Testis (tissue), 2 donors: ENCODE results near the gene C2orf15.

Source experiments
- CTCF ChIP-seq, 3 experiments: fragments of 450-650 bp in 2 of 3; fragments of 200-600 bp in 1 of 3; sonication (generic) in 1 of 3; IDR thresholded peaks; one replicate each; pipeline ENCODE4 v1.5.1; 2016 to 2019; ENCODE audit warnings: antibody characterized with exemption in 3 of 3, mild to moderate bottlenecking in 2 of 3, moderate library complexity in 1 of 3
- POLR2A ChIP-seq: fragments of 450-650 bp; IDR thresholded peaks from one replicate; pipeline ENCODE4 v1.6.1; 2017; ENCODE audit warnings: antibody characterized with exemption, mild to moderate bottlenecking, moderate library complexity

GRCh38 chr2:99112617-99113016 lies 28.9 kb upstream of the C2orf15 start:
- TF ChIP-seq CTCF (IDR thresholded peaks at IDR 0.05) (no peak), POLR2A (no peak)
